Suppressor macrophage treated with lipopolysaccharide for 1 hour (primary cell): Measurements from ENCODE around the gene ADCY5.

ENCODE experiments used
- DNase-seq, 3 donors: peaks; one replicate each; pipeline ENCODE4 v3.0.0-alpha.2; 2020 to 2022

The ADCY5 gene

DNA sequence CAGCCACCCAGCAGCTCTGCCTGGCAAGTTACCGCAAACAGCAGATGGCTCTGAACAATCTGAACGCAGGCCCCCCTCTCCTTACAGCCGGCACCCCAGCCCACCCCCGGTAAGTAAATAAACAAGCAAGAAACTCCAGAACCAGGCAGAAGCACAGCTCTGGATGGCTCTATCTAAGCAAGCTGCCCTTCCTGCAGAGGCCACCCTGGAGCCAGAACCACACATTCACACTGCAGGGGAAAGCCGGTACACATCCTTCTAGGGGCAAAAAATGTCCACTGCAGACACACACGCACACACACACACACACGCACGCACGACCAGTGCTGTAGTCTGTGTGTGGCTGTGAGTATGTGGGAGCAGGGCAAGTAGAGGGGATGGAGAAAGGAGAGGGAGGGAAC is 63.9 kb downstream of the ADCY5 start:
- no peak for DNase-seq

DNA sequence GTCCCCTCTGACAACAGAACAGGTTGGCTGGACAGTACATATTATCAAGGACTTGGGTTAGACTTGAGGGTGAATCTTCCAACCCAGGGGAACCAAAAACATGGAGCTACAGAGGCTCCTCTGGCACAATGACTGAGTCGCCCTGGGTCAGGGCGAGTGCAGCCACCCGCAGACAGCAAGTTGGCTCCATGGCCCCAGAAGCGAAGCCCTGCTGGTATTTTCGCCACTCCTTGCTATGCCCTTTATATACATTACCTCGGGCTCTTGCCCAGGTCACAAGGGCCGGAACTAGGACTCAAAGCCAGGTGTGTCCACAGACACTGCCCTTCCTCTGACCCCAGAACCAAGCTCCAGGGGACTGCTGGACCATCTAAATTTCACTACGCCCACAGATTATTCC is 64.6 kb downstream of the ADCY5 start:
- DNase-seq, result no peak

DNA sequence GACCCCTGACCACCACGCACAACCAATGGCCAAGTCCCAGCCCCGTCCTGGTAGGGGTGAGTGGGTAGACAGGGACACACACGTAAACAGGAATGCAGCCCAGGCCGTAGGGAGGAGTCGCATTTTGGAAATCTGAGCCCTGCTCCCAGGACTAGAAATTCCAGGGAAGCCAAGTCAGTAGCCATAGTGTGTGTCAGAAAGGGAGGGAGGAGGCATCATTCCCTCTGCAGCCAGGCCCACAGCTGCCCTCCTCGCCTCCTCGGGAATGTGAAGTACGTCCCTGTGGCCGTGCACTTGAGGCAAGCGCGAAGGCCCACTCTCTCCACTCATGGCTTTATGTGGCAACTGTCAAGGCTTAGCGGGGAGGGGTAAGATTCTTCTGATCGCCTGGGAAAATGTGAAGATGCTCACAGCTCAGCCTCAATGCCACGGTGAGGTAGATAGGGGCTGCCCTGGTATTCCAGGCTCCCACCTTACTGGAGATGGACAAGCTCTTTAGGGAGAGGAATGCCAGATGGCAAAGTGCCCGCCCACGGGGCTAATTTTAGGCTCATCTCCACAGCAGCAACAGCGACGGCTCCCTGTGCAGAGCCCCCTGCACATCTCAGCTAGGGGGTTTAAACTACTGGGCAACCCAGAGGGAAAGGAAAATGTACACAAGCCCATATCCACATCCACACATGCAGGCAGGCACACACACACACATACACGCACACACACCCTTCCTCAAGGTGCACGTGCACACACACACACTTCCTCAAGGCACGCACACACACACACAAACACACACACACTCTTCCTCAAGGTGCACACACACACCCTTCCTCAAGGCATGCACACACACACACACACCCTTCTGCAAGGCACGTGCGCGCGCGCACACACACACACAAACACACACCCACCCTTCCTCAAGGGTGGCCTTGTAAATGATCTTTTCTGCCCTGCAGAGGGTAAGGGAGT is 65.5 kb downstream of the ADCY5 start:
- no peak for DNase-seq

DNA sequence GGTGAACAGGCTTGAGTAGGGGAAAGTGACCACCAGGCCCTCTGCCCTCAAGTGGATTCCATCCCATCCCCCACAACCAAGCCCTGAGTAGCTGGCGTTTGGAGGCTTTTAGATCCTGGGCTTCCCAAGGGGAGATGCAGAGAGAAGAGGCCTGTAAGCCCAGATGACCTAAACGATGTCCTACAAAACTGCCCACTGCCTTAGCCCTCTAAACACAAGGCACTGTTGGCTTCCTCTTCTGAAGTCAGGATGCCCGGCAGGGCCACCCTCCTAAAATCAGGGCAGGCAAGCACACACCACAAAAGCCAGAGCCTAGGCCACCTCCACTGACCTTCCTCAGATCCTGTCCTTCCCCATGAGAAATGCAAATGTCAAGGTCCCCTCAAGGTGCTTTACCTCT is 68.6 kb downstream of the ADCY5 start:
- DNase-seq, result no peak

- no peak for DNase-seq
Observed at GRCh38 chr3:123379041-123379830, 69.7 kb downstream of the ADCY5 start.

- DNase-seq, result no peak
Observed at GRCh38 chr3:123378409-123378915, 70.4 kb downstream of the ADCY5 start.

- DNase-seq, result no peak
Observed at GRCh38 chr3:123377243-123377740, 71.6 kb downstream of the ADCY5 start.

GRCh38 chr3:123376451-123377242 is 72.2 kb downstream of the ADCY5 start:
- no peak for DNase-seq

- no peak for DNase-seq
Observed at GRCh38 chr3:123375014-123375940, 73.6 kb downstream of the ADCY5 start.

GRCh38 chr3:123374016-123374415 is 74.9 kb downstream of the ADCY5 start:
- no peak for DNase-seq

- no peak for DNase-seq
Observed at GRCh38 chr3:123373474-123373987, 75.4 kb downstream of the ADCY5 start.

- DNase-seq, result no peak
Observed at GRCh38 chr3:123372686-123373473, 76.0 kb downstream of the ADCY5 start.

DNA sequence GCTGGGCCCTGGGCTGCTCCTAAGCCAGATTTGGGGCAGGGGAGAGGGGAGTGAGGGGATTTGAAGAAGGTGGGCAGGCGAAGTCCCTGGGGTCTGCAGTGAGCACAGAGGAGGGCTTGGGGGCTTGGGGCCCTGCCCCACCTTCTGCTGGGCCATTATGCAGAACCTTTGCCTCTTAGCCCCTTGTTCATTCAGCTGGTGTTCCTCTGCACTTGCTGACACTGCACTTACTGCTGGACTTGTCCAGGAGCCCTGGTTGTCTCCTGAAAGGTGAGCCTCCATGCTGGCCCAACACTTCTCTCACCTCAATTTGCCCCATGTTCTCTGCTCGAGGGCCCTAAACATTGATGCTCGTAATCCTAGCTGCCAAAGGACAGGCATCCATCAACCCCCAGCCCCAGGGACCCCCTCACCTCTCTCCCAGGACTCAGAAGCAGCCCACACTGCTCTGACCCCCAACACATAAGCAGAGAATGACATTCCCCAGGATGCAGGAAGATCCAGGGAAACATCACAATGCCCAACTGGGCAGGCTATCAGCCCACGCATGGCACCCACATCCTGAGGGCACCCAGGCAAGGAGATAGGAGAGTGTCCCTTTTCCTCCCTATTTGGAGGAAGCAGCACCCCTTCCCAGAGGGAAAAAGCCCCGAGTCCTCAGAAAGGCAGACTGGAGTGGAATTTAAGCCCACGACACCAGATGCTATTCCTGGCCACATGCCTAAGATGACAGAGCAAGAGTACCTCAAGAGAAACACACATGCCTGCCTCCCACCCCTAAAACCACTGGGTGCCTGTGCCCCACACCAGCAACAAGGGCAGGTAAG is 76.8 kb downstream of the ADCY5 start:
- DNase-seq, result no peak

DNA sequence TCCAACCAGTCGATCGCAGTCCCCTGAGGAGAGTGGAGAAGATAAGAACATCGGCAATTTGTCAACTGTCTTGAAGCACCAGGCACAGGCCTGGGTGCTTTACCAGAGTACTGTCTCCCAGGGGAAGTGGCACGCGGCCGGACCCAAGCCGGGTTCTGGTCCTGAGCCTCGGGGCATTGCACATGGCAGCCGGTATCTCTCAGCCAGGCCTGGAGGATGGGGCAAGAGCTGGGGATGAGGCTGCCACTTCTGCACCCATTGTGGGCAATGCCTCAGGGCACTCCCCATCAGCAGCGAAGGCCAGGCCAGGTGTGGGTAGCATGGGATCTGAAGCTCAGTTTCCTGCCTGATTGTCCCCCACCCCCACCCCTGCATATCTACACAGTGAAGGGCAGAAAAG is 77.5 kb downstream of the ADCY5 start:
- DNase-seq, result no peak

DNA sequence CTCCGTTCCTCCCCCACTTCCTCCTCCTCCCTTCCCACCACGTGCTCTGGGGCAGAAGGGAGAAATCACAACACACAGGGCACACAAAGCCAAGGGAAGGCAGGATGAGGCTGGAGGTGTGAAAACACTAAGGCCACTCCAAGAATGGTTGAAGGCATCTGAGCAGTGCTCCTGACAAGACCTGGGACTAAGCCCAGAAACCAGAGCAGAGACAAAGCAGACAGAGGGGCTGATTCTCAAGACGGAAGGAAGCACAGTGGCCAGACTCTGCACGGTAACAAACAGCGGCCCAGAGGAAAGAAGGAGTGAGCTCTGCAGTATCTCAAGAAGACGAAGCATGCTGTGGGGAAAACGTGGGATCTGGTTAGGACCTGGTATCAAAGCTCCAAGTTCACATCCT is 78.1 kb downstream of the ADCY5 start:
- DNase-seq, result no peak

GRCh38 chr3:123369085-123369484 is 79.8 kb downstream of the ADCY5 start:
- DNase-seq, result no peak

DNA sequence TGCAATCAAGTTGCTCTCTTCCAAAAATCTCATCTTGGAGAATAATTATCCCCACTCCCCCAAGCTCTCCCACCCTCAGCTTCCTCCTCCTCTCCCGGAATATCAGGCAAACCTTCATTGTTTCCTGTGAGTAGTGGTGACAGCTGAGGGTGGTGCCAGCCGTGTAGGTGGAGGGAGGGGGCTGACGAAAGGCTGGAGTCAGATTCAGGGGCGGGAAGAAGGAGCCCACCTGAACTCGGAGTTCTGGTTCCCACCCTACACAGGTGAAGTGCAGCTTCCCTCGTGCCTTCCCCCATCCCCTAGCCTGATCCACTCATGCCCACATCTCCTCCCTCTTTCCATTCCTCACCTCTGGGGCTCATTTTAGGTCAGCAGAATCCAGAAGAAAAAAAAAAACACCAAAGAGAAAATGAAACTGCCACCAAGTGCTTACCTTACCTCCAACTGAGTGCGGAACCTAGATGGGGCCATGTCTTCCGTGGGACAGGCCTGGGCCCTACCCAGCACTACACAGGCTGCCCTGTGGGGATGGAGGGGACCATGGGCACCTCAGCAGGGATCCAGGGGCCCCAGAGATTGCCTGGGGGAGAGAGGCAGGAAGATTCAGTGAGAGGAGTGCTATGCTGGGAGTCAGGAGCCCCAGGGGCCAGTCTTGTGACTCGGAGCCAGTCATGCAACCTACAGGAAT is 81.3 kb downstream of the ADCY5 start:
- DNase-seq, result no peak

DNA sequence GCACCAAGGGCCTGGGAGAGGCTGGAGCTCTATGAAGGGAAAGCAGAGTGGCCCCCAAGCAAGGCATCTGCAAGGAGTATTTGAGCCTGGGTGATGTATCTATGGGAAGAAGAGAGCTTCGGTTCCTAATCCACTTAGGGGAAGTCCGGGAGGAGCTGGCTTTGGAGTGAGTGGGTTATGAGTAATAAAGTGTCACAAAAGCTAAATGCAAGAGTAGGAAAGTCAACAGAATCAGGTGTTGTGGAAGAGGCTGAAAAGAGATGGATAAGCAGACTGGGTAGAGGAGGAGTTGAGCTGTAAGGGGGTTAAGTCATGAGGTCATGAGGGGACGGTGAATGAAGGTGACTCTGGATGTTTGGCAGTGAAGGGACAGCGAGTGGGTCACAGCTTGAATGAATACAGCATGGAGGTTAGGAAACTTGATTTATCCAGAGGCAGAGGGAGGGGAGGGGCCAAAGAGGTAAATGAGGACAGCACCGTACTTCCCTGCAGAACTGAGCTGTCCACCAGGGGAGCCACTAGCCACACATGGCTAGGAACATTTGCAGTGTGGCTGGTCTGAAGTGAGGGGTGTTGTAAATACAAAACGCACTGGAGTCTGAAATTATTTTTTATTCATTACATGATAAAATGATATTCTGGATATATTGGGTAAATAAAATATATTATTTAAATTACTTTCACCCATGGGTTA is 83.3 kb downstream of the ADCY5 start:
- DNase-seq, result peak; percentile 24 to 39 (median 32)
